RWPE1 (cell line): ENCODE results near the gene SERPINB11.
"Not testable (repeated sequence)": the region's sequence is repeated elsewhere in the genome, so short reads cannot be mapped to it uniquely, and the experiment has no call there.

ENCODE experiments used
- CTCF ChIA-PET: fragments of 350-600 bp; sonication (Branson Sonifier 250); formaldehyde crosslinking; extraction: SDS; loops from one replicate; lab custom pipeline; 2021; lab: Yijun Ruan, JAX
- POLR2A ChIA-PET: fragments of 400-600 bp; formaldehyde crosslinking; extraction: SDS; loops from one replicate; lab custom pipeline; 2020; ENCODE audit warnings: antibody characterized with exemption; ENCODE audit not compliant: low non-redundant PET; lab: Yijun Ruan, JAX
- DNase-seq: peaks from one replicate; pipeline ENCODE4 v3.0.0; 2012; ENCODE audit warnings: low spot score
- H3K27ac ChIP-seq: fragments of 450-650 bp; 2 replicates; pipeline ENCODE4 v1.5.1; 2017
- TF ChIP-seq, protein P1 (sequence below): fragments of 450-650 bp; conservative IDR thresholded peaks from 2 replicates; pipeline ENCODE4 v1.5.1; 2017; ENCODE audit warnings: low read depth, mild to moderate bottlenecking

The SERPINB11 gene

DNA sequence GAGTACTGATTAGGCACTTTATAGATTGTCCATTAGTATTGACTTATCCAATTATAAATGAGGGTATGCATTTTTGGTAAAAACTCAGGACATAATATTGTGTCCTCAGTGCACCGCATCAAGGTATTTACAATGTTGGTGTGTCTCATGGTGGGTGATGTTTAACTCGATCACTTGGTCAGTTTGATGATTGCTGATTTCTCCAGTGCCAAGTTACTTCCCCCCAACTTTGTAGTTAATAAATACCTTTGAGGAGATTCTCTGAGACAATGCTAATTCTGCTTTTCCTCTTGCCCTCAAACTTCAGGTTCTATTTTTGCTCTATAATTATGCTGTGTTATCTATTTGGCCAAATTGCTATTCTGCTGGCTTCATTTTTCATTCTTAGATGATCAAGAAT lies 44.2 kb downstream of the SERPINB11 start:
- ChIA-PET POLR2A (no interaction called here), CTCF (interaction anchor here (0.6 kb wide), 1 partner anchor 39 kb away, joined by 3 read pairs; no protein-coding TSS in a partner anchor)
- DNase-seq = no peak
- no peak overlapping the region for H3K27ac ChIP-seq
- TF ChIP-seq, protein P1, sequence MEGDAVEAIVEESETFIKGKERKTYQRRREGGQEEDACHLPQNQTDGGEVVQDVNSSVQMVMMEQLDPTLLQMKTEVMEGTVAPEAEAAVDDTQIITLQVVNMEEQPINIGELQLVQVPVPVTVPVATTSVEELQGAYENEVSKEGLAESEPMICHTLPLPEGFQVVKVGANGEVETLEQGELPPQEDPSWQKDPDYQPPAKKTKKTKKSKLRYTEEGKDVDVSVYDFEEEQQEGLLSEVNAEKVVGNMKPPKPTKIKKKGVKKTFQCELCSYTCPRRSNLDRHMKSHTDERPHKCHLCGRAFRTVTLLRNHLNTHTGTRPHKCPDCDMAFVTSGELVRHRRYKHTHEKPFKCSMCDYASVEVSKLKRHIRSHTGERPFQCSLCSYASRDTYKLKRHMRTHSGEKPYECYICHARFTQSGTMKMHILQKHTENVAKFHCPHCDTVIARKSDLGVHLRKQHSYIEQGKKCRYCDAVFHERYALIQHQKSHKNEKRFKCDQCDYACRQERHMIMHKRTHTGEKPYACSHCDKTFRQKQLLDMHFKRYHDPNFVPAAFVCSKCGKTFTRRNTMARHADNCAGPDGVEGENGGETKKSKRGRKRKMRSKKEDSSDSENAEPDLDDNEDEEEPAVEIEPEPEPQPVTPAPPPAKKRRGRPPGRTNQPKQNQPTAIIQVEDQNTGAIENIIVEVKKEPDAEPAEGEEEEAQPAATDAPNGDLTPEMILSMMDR = no peak

DNA sequence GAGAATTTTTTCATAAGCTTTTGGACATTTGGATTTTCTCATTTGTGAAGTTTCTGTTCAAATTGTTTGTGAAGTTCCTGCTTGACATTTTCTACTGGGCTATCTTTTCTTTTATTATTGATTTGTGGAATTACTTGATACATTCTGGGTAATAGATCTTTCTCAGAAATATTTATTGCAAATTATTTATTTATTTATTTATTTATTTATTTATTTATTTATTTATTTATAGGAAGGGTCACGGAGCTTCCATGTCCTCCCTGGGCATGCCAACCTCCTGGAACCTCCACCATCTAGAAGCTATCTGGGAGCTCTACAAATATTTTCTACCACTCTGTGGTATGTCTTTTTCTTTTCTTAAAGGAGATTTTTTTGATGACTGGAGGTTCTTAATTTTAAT lies 46.7 kb downstream of the SERPINB11 start:
- H3K27ac ChIP-seq = no peak overlapping the region
- POLR2A ChIA-PET = no interaction called here
- no peak for DNase-seq
- CTCF ChIA-PET = no interaction called here
- TF ChIP-seq, protein P1 = no peak

DNA sequence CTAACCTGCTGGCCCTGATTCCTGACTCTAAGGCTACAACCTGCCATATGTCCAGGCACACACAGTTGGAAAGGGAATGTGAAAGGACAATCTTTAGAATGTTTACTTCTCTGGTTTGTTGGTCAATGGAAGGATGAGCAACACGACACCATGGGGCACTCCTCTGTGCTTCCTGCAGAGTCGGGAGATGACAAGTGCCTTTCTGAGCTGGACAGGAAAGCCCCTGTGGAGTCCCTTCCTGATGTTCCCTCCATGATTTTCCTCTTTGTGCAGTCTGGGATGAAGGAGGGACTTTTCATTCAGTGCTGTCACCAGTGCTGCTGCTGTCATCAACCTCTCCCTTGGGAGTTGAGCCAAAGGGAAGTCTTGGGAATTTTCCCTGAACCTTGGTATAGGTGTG lies 49.9 kb downstream of the SERPINB11 start:
- no peak overlapping the region for H3K27ac ChIP-seq
- POLR2A ChIA-PET = no interaction called here
- no peak for DNase-seq
- TF ChIP-seq, protein P1 = no peak
- CTCF ChIA-PET = no interaction called here

DNA sequence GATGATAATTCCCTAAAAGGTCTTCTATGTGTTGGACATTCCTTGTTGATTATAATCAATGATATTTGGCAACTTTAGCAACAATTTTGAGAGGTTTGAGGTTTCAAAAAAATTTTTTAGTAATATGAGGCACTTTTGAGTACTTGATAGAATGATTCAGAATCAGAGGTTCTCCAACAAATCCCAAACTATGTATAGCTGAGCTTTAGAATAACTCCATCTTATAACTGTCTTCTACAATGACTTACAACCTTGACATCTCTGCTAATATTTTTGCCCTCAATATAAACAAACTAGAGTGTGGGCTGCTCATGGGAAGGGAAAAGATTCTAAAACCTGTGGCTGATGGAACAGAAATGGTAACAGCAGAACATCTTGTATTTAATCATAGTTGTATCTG lies 50.9 kb downstream of the SERPINB11 start:
- TF ChIP-seq, protein P1 = no peak
- ChIA-PET POLR2A (no interaction called here), CTCF (no interaction called here)
- no peak overlapping the region for H3K27ac ChIP-seq
- no peak for DNase-seq

DNA sequence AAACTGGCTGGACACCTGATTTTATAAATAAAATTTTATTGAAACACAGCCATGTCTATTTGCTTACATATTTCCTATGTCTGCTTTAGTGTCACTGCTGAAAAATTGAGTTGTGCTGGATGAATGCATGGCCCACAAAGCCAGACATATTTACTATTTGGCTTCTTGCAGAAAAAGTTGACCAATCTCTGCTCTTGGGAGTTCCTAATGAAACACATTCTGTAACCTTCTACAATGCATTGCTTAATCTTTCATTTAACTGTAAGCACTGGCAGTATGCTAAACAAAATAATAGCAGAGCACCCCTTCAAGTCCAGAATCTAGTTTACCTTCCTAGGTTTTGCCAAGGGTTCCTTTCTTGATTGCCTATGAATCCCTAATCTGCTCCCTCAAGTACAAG lies 54.8 kb downstream of the SERPINB11 start:
- ChIA-PET POLR2A (no interaction called here), CTCF (no interaction called here)
- H3K27ac ChIP-seq = no peak overlapping the region
- TF ChIP-seq, protein P1 = no peak
- no peak for DNase-seq

DNA sequence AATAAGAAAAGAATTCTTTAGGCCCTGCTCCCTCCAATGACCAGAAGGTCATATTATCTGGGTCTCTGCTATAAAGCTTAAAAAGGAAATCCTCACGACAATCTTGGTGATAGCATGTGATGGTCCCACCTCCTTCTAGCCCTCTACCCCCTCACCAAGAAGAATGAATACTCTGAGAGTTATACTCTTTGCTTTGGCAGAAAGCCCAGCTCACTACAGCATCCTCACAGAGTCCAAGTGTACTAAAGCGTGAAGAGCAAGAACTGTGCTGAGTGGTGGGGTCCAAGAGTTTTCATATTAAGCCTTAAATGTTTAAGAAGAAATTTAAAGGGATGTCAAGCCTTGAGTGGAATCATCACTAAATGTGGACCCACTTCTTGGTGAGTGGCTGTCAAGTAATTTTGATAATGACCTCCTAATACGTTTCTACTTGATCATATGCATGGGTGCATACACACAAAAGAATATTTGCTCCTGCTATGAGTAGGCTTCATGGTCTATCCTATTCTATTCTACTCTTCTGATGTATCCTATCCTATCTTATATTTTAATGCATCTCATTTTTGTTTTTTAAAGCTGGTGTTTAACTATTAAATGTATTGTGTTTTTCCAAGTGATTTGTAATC lies 56.0 kb downstream of the SERPINB11 start:
- TF ChIP-seq, protein P1 = no peak
- DNase-seq = no peak
- CTCF ChIA-PET = no interaction called here
- no peak overlapping the region for H3K27ac ChIP-seq
- POLR2A ChIA-PET = no interaction called here

DNA sequence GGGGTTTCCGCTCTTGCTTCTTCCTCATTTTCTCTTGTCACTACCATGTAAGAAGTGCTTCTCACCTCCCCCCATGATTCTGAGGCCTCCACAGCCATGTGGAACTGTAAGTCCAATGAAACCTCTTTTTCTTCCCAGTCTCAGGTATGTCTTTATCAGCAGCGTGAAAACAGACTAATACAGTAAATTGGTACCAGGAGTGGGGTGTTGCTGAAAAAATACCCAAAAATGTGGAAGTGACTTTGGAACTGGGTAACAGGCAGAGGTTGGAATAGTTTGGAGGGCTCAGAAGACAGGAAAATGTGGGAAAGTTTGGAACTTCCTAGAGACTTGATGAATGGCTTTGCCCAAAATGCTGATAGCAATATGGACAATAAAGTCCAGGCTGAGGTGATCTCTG lies 57.0 kb downstream of the SERPINB11 start:
- CTCF ChIA-PET = not testable (repeated sequence)

More for the DNA sequence above, 57.0 kb downstream of the SERPINB11 start:
- POLR2A ChIA-PET, DNase-seq, H3K27ac ChIP-seq: not testable (repeated sequence)
